Endothelial cell of umbilical vein (primary cell): ENCODE measurements around the gene TNS1.

ENCODE experiments used
- EZH2 ChIP-seq: IDR thresholded peaks from 2 replicates; pipeline ENCODE4 v1.6.1; 2012; ENCODE audit warnings: borderline replicate concordance, low read depth, mild to moderate bottlenecking, moderate library complexity, low read length, inconsistent platforms; ENCODE audit not compliant: severe bottlenecking
- GATA2 ChIP-seq: IDR thresholded peaks from 2 replicates; pipeline ENCODE4 v1.7.0; 2011; ENCODE audit warnings: low read depth, mild to moderate bottlenecking, moderate library complexity, mixed read lengths, low read length; ENCODE audit not compliant: insufficient read length, insufficient read depth
- JUN ChIP-seq: IDR thresholded peaks from 2 replicates; pipeline ENCODE4 v1.6.1; 2011; ENCODE audit warnings: borderline replicate concordance, low read depth; ENCODE audit not compliant: insufficient read length, insufficient read depth
- MAX ChIP-seq: IDR thresholded peaks from 2 replicates; pipeline ENCODE4 v1.6.1; 2011; ENCODE audit not compliant: insufficient read depth, insufficient read length
- MYC ChIP-seq: IDR thresholded peaks from one replicate; pipeline ENCODE4 v1.6.1; 2011; ENCODE audit warnings: mild to moderate bottlenecking, low read depth, low read length
- POLR2A ChIP-seq: IDR thresholded peaks from 2 replicates; pipeline ENCODE4 v1.6.1; 2012; ENCODE audit warnings: low read depth, mild to moderate bottlenecking, control low read depth, low read length
- TF ChIP-seq, protein P1 (sequence below), 2 donors: IDR thresholded peaks; 1 replicate in 1 of 2; 2 replicates in 1 of 2; pipeline ENCODE4 v1.5.1; 2011; ENCODE audit warnings: low read length in 2 of 2, mild to moderate bottlenecking in 2 of 2, moderate library complexity in 2 of 2, control low read depth in 1 of 2, inconsistent platforms in 1 of 2, low read depth in 1 of 2; ENCODE audit not compliant: insufficient read depth in 1 of 2; ENCODE audit errors: extremely low read depth in 1 of 2

DNA sequence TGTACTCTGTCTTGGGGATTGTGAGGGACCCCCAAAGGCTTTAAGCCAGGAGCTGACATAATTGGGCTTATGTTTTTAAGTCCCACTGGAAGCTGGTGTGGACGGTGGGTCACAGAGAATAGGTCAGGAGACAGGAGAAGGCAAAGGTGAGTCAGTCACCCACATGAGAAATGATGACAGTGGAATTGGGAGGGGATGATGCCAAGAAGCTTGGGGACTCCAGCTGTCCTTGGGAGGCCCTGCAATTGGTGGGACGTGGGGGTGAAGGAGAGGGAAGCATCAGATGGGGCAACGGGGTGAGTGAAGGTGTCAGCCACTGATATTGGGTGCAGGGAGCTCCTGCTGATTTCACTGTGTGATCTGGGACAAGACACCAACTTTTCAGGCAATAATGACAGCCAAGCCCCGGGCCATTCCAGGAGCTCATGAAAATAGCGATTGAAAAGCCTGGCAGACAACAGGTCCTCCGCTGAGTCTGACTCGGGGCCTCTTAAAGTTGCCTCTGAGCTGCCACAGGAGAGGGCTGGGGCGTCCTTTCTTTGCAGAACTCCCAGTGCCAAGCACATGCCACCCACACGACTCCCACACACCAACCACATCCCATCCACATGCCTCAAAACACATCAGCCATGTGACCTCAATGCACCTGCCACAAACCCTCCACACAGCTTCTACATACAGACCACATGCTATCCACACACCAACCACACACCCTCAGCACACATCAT is 13.4 kb downstream of the TNS1 start:
- TF ChIP-seq POLR2A (no peak), MYC (no peak), EZH2 (no peak), GATA2 (no peak), MAX (peak; percentile 20), JUN (no peak)
- TF ChIP-seq, protein P1, sequence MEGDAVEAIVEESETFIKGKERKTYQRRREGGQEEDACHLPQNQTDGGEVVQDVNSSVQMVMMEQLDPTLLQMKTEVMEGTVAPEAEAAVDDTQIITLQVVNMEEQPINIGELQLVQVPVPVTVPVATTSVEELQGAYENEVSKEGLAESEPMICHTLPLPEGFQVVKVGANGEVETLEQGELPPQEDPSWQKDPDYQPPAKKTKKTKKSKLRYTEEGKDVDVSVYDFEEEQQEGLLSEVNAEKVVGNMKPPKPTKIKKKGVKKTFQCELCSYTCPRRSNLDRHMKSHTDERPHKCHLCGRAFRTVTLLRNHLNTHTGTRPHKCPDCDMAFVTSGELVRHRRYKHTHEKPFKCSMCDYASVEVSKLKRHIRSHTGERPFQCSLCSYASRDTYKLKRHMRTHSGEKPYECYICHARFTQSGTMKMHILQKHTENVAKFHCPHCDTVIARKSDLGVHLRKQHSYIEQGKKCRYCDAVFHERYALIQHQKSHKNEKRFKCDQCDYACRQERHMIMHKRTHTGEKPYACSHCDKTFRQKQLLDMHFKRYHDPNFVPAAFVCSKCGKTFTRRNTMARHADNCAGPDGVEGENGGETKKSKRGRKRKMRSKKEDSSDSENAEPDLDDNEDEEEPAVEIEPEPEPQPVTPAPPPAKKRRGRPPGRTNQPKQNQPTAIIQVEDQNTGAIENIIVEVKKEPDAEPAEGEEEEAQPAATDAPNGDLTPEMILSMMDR (IDR thresholded peaks at IDR 0.05; ENCODE audit: extremely low read depth in 1 of 2, insufficient read depth in 1 of 2, low read depth in 1 of 2, low read length in 2 of 2): no peak
